Midbrain (tissue), 1 donor: ENCODE results near the gene YLPM1.

Experiments used
- DNase-seq: peaks from one replicate; lab custom pipeline; 2025; lab: John Stamatoyannopoulos, UW

Gene YLPM1

GRCh38 chr14:74868739-74869138 lies 105.6 kb downstream of the YLPM1 start:
- no peak for DNase-seq

- DNase-seq = no peak
Measured at GRCh38 chr14:74871819-74872218, 108.7 kb downstream of the YLPM1 start.

- no peak for DNase-seq
Measured at GRCh38 chr14:74875204-74875603, 112.1 kb downstream of the YLPM1 start.

GRCh38 chr14:74875941-74876913 lies 113.1 kb downstream of the YLPM1 start, which contains the start of gene PROX2:
PROX2 (minus strand) TSS chr14:74876145; CDS start chr14:74863834, 12,311 bp downstream.
- no peak for DNase-seq

GRCh38 chr14:74879427-74880182 lies 116.5 kb downstream of the YLPM1 start:
- DNase-seq = no peak

GRCh38 chr14:74881431-74882102 lies 118.5 kb downstream of the YLPM1 start, which contains the start of gene DLST:
DLST (plus strand) TSS chr14:74881916; CDS start chr14:74881954, 38 bp downstream.
- DNase-seq = peak; percentile 87

- no peak for DNase-seq
Measured at GRCh38 chr14:74882103-74882920, 119.2 kb downstream of the YLPM1 start.
